GM12801 (cell line): ENCODE measurements around the gene RBL2.

Experiments
- CTCF ChIP-seq: IDR thresholded peaks from one replicate; pipeline ENCODE4 v1.5.1; 2011; ENCODE audit warnings: control low read depth; ENCODE audit not compliant: insufficient read length; ENCODE audit errors: extremely low read depth

RBL2 gene

GRCh38 chr16:53457670-53458069 lies 23.4 kb downstream of the RBL2 start:
- no peak for TF ChIP-seq CTCF

GRCh38 chr16:53458635-53459034 lies 24.4 kb downstream of the RBL2 start:
- no peak for TF ChIP-seq CTCF

GRCh38 chr16:53465606-53466280 lies 31.5 kb downstream of the RBL2 start:
- no peak for TF ChIP-seq CTCF

- TF ChIP-seq CTCF, result no peak
Observed at GRCh38 chr16:53476867-53477266, 42.6 kb downstream of the RBL2 start.

GRCh38 chr16:53478965-53479364 lies 44.7 kb downstream of the RBL2 start:
- no peak for TF ChIP-seq CTCF

- TF ChIP-seq CTCF, result no peak
Observed at GRCh38 chr16:53480394-53480793, 46.1 kb downstream of the RBL2 start.

GRCh38 chr16:53482123-53482522 lies 47.9 kb downstream of the RBL2 start:
- no peak for TF ChIP-seq CTCF

- no peak for TF ChIP-seq CTCF
Observed at GRCh38 chr16:53484542-53484941, 50.3 kb downstream of the RBL2 start.
